Spleen (tissue), 11 donors: ENCODE results near the gene BLOC1S4. TPM values are rescaled to one million over a fixed set of nuclear protein-coding genes. Genes with fewer than 3 reads are reported as not detected.

Experiments used
- DNase-seq: peaks from one replicate; pipeline ENCODE4 v3.0.0-alpha.2; 2020
- H3K27ac ChIP-seq, 8 donors: fragments of 200-600 bp; sonication (generic) in 7 of 8; 1 replicate in 4 of 8; 2 replicates in 4 of 8; pipeline versions ENCODE4 v1.5.0 to v1.8.0; 2016 to 2021; ENCODE audit warnings: inconsistent platforms in 4 of 8, mild to moderate bottlenecking in 4 of 8, moderate library complexity in 1 of 8
- H3K27me3 ChIP-seq, 7 donors: fragments of 200-600 bp; sonication (generic) in 6 of 7; replicated peaks in 1 of 7; 1 replicate in 4 of 7; 2 replicates in 3 of 7; pipeline versions ENCODE4 v1.5.0 to v1.8.0; 2016 to 2021; ENCODE audit warnings: inconsistent platforms in 3 of 7, mild to moderate bottlenecking in 1 of 7
- H3K36me3 ChIP-seq, 6 donors: fragments of 200-600 bp; sonication (generic) in 5 of 6; 1 replicate in 4 of 6; 2 replicates in 2 of 6; pipeline versions ENCODE4 v1.5.0 to v1.8.0; 2016 to 2021; ENCODE audit warnings: inconsistent platforms in 2 of 6
- H3K4me1 ChIP-seq, 6 donors: fragments of 200-600 bp; sonication (generic) in 5 of 6; 1 replicate in 3 of 6; 2 replicates in 3 of 6; pipeline versions ENCODE4 v1.5.0 to v1.8.0; 2016 to 2021; ENCODE audit warnings: inconsistent platforms in 3 of 6
- H3K4me3 ChIP-seq, 8 donors: fragments of 200-600 bp; sonication (generic) in 7 of 8; 1 replicate in 4 of 8; 2 replicates in 4 of 8; pipeline versions ENCODE4 v1.5.0 to v1.8.0; 2016 to 2021; ENCODE audit warnings: inconsistent platforms in 4 of 8, mild to moderate bottlenecking in 4 of 8, moderate library complexity in 2 of 8
- H3K9me3 ChIP-seq, 8 donors: fragments of 200-600 bp; sonication (generic) in 7 of 8; 1 replicate in 4 of 8; 2 replicates in 4 of 8; pipeline versions ENCODE4 v1.5.0 to v1.8.0; 2016 to 2021; ENCODE audit warnings: inconsistent platforms in 4 of 8
- POLR2A ChIP-seq, 3 donors: fragments of 450-650 bp; IDR thresholded peaks; one replicate each; pipeline ENCODE4 v1.5.1; 2017; ENCODE audit warnings: antibody characterized with exemption in 3 of 3, mild to moderate bottlenecking in 1 of 3
- POLR2AphosphoS5 ChIP-seq, 3 donors: sonication (generic); formaldehyde crosslinking; IDR thresholded peaks; one replicate each; pipeline ENCODE4 v1.5.1; 2017; ENCODE audit warnings: antibody characterized with exemption in 3 of 3
- WGBS, 5 donors: extraction: QIAGEN DNeasy Blood & Tissue Kit in 3 of 5; methylation state at CpG; one replicate each; pipeline versions ENCODE4 v1.1.5 to v1.1.7; 2013 to 2018; 5-methylcytosine and 5-hydroxymethylcytosine counted together
- intact Hi-C: fragments of 100-400 bp; cut with DNase I; formaldehyde crosslinking; loops from one replicate; pipeline ENCODE4 v1.15.0; 2023; ENCODE audit warnings: low total_unique reads
- polyA plus RNA-seq, 3 donors: library from polyadenylated mRNA; stranded (reverse); fragments of 200-250 nt; gene quantifications; one replicate each; pipeline ENCODE4 v1.2.1, GENCODE V29; 2013
- total RNA-seq, 7 donors: library from RNA; depleted of rRNA in 3 of 7; stranded (reverse); fragments of >200 nt in 3 of 7; fragmentation: NEBNext Ultra II Directional in 4 of 7; extraction: Animal tissue kit (Norgen Biotek cat#: 25700) in 4 of 7; gene quantifications; one replicate each; pipeline versions ENCODE4 v1.1.0 to v1.2.1, GENCODE V29; 2016 to 2021
- TF ChIP-seq, protein P1 (sequence below), 11 experiments: fragments of 200-600 bp in 7 of 11; fragments of 450-650 bp in 4 of 11; sonication (generic) in 4 of 11; IDR thresholded peaks in 8 of 11; conservative IDR thresholded peaks in 3 of 11; 1 replicate in 7 of 11; 2 replicates in 4 of 11; pipeline versions ENCODE4 v1.4.0 to v1.8.0; 2016 to 2021; ENCODE audit warnings: antibody characterized with exemption in 11 of 11, inconsistent platforms in 4 of 11, mild to moderate bottlenecking in 1 of 11
- donor health status: healthy with polysubstance abuse.
- donor health status: DM: no; HTN: no; CAD: no; lungs with moderate emphysema.
- donor health status: DM: no; HTN: no; CAD: no.
- donor health status: Bipolar disorder and iron deficiency.
- donor health status: healthy.
- donor health status: DM: no; HTN: no; CAD: no.
- donor health status: DM: yes; HTN: yes; CAD: no.

The BLOC1S4 gene
- total and polyA plus RNA-seq, 10 donors = 13.4 to 24.2 (median 19.0) TPM

DNA sequence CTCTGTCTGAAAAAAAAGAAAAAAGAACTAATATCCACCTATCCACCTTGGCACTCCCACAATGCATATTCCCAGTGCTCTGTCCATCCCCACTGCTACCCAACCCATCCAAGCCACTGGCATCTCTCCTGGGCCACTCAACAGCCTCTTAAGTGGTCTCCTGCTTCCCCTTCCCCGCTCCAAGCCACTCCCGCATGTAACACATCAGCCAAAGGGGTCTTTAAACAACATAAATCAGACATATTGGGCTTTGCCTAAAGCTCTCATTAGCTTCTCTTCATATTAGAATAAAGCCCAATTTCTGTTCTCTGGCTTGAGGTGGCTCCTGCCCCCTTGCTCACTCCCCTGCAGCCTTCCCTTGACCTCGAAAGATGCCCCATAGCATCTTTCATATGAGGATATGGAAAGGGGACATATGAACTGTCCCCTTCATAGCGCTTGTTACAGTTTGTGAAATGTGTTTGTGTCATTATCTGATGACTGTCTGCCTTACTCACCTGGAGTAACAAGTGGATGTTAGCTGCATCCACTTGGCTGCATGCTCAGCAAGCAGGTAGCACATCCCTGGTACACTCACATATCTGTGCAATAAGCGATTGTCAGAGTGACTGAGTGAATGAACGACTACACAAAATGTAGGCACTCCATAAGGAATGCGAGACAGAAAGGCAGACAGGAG, 3.1 kb downstream of the BLOC1S4 start:
- no peak overlapping the region for H3K4me3 ChIP-seq
- H3K36me3 ChIP-seq = peaks cover 0 to 10% (median 0%) of the 10 kb centered on the region in 6 donors
- DNase-seq = no peak
- intact Hi-C loops = loop anchor here (5.0 kb wide), 1 partner anchor 63 kb away; the partner anchor contains the start of gene KIAA0232
- 87 to 94% (median 91%) methylated on average over 7 of the region's 7 CpGs for WGBS, 5 donors
- TF ChIP-seq POLR2AphosphoS5 (IDR thresholded peaks at IDR 0.05) (no peak), POLR2A (IDR thresholded peaks at IDR 0.05) (no peak)
- TF ChIP-seq, protein P1, sequence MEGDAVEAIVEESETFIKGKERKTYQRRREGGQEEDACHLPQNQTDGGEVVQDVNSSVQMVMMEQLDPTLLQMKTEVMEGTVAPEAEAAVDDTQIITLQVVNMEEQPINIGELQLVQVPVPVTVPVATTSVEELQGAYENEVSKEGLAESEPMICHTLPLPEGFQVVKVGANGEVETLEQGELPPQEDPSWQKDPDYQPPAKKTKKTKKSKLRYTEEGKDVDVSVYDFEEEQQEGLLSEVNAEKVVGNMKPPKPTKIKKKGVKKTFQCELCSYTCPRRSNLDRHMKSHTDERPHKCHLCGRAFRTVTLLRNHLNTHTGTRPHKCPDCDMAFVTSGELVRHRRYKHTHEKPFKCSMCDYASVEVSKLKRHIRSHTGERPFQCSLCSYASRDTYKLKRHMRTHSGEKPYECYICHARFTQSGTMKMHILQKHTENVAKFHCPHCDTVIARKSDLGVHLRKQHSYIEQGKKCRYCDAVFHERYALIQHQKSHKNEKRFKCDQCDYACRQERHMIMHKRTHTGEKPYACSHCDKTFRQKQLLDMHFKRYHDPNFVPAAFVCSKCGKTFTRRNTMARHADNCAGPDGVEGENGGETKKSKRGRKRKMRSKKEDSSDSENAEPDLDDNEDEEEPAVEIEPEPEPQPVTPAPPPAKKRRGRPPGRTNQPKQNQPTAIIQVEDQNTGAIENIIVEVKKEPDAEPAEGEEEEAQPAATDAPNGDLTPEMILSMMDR (IDR thresholded peaks at IDR 0.05 in 8 of 11, conservative IDR thresholded peaks at IDR 0.05 in 3 of 11) = no peak
- peaks cover 17 to 54% (median 39%) of the 10 kb centered on the region in 6 donors for H3K4me1 ChIP-seq
- H3K27me3 ChIP-seq = no peaks in the 10 kb centered on the region
- H3K27ac ChIP-seq = no peak overlapping the region
- no peaks in the 10 kb centered on the region for H3K9me3 ChIP-seq

DNA sequence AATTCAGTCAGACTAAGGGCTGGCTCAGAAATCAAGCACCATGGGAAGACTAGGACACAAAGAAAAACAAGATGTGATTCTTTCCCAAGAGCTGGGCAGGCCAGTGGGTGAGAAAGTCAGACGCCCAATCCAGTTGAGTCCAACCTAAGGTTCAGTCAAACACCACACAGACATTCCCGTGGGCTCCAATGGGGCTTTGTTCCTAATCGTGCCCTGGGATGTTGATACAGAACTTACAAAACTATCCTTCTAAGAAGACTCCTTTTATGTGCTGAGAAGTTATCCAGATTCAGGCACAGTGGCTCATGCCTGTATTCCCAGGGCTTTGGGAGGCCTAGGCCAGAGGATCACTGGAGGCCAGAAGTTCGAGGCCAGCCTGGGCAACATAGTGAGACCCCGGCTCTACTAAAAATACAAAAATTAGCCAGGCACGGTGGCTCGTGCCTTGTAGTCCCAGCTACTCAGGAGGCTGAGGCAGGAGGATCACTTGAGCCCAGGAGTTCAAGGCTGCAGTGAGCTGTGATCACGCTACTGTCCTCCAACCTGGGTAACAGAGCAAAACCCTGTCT, 3.7 kb downstream of the BLOC1S4 start:
- Histone ChIP-seq H3K27me3 (no peaks in the 10 kb centered on the region), H3K4me1 (peaks cover 17 to 58% (median 42%) of the 10 kb centered on the region in 6 donors), H3K4me3 (no peak overlapping the region), H3K9me3 (no peaks in the 10 kb centered on the region), H3K36me3 (peaks cover 0 to 10% (median 0%) of the 10 kb centered on the region in 6 donors), H3K27ac (no peak overlapping the region)
- TF ChIP-seq POLR2AphosphoS5 (IDR thresholded peaks at IDR 0.05) (no peak), POLR2A (IDR thresholded peaks at IDR 0.05) (no peak)
- TF ChIP-seq, protein P1 (IDR thresholded peaks at IDR 0.05 in 8 of 11, conservative IDR thresholded peaks at IDR 0.05 in 3 of 11) = no peak
- intact Hi-C loops = loop anchor here (5.0 kb wide), 3 partner anchors 63 to 353 kb away; partner anchors contain the start of gene KIAA0232
- DNase-seq = no peak
- WGBS, 5 donors = 72 to 83% (median 76%) methylated on average over 8 of the region's 8 CpGs

DNA sequence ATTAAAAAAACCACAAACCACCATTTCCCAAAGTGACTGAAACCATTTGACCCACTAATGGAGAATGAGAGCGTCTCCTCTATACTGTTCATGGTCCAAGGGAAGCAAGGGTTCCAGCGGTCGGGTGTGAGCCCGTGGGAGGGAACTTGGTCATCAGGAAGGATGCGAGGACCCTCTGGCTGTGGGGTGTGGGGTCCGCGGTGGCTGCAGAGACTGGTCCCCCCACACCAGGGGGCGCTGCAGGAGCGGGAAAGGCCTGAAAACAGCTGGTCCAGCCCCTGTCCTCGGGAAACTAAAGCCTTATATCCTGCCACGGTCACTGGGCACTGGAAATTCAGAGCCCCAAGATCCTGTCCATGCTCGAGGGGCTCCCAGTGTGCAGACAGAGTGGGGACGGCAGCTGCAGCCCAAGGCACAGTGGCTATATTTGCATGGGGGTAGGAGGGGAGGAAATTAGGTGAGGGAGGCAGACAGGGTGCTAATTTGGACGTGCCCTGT, 4.3 kb downstream of the BLOC1S4 start:
- no peaks in the 10 kb centered on the region for H3K9me3 ChIP-seq
- DNase-seq = peak; percentile 95
- no peak for TF ChIP-seq POLR2A (IDR thresholded peaks at IDR 0.05)
- TF ChIP-seq POLR2AphosphoS5 (IDR thresholded peaks at IDR 0.05) = peak; percentile 19 to 63 (median 54)
- TF ChIP-seq, protein P1 (IDR thresholded peaks at IDR 0.05 in 8 of 11, conservative IDR thresholded peaks at IDR 0.05 in 3 of 11) = peak; percentile 72 to 97 (median 91)
- H3K4me3 ChIP-seq = no peak overlapping the region
- 3 to 5% (median 3%) methylated on average over 8 to 14 of the region's 14 CpGs for WGBS, 5 donors
- H3K36me3 ChIP-seq = peaks cover 0 to 10% (median 0%) of the 10 kb centered on the region in 6 donors
- H3K27me3 ChIP-seq = no peaks in the 10 kb centered on the region
- H3K4me1 ChIP-seq = peaks cover 17 to 58% (median 40%) of the 10 kb centered on the region in 6 donors
- no peak overlapping the region for H3K27ac ChIP-seq
- intact Hi-C loops = loop anchor here (5.0 kb wide), 2 partner anchors 152 to 352 kb away; no protein-coding TSS in a partner anchor

DNA sequence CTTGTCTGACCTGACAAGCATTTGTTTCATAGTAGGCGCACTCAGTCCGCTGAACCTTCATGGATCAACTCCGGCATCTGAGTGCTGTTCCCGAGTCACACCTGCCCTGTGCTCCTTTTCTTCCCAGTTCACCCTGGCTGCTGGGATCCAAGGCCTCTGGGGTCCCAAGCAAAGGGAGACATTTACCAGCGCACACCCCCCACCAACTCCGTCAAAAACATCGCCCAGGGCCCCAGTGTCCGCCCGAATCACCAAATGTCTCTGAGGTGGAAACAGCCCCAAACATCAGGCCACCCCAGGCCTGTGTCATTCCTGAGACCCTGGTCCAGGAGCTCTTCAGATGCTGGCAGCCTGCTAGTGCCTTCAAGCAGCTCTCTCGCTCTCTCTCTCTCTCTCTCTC, 5.1 kb downstream of the BLOC1S4 start:
- intact Hi-C loops = loop anchor here (5.0 kb wide), 2 partner anchors 151 to 351 kb away; no protein-coding TSS in a partner anchor
- TF ChIP-seq POLR2AphosphoS5 (IDR thresholded peaks at IDR 0.05) (no peak), POLR2A (IDR thresholded peaks at IDR 0.05) (no peak)
- TF ChIP-seq, protein P1 (IDR thresholded peaks at IDR 0.05 in 8 of 11, conservative IDR thresholded peaks at IDR 0.05 in 3 of 11) = no peak
- Histone ChIP-seq H3K27me3 (no peaks in the 10 kb centered on the region), H3K4me1 (peaks cover 17 to 52% (median 33%) of the 10 kb centered on the region in 6 donors), H3K27ac (no peak overlapping the region), H3K4me3 (no peak overlapping the region), H3K36me3 (peaks cover 0 to 10% (median 0%) of the 10 kb centered on the region in 6 donors), H3K9me3 (no peaks in the 10 kb centered on the region)
- WGBS, 5 donors = 94 to 99% (median 96%) methylated on average over 10 of the region's 10 CpGs
- DNase-seq = no peak
